ENCODE measurements around the gene HIVEP1.

Gene HIVEP1

GRCh38 chr6:12115492-12115891 lies 103.4 kb downstream of the HIVEP1 start:
- DNase-seq (ENCODE audit: low read depth in 4 of 4, low spot score in 1 of 4) = no peak

- no peak for DNase-seq (ENCODE audit: low read depth in 4 of 4, low spot score in 1 of 4)
Measured at GRCh38 chr6:12116264-12116800, 104.2 kb downstream of the HIVEP1 start.

GRCh38 chr6:12116978-12117377 lies 104.9 kb downstream of the HIVEP1 start:
- DNase-seq (ENCODE audit: low read depth in 4 of 4, low spot score in 1 of 4) = no peak

GRCh38 chr6:12118607-12119006 lies 106.5 kb downstream of the HIVEP1 start:
- no peak for DNase-seq (ENCODE audit: low read depth in 4 of 4, low spot score in 1 of 4)

DNA sequence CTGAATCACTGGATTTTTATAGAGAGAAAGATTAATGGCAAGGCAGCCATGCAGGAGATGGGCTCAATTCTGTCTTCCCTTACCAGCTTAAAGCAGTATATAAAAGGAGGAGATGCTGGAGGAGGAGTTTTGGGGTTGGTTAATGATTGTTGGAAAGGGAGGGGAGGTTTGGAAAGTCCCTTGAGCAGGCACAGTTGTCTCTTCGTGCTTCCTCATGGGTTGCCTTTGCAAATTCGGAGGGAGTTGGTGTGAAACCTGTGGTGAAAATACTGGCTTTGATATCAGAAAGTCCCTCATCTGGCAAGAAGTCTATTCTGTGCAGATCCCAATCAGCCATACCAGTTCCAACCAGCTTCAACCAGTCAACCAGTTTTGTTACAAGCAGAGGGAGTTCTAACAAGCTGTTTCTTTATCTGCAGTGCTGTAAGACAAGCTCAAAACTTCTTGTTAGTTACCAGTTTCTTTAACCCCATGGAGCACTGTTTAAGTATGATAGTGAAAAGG lies 107.0 kb downstream of the HIVEP1 start:
- peak in 1 of 4 experiments; percentile 12 for DNase-seq (ENCODE audit: low read depth in 4 of 4, low spot score in 1 of 4)

GRCh38 chr6:12125396-12125795 lies 113.3 kb downstream of the HIVEP1 start:
- no peak for DNase-seq (ENCODE audit: low read depth in 4 of 4, low spot score in 1 of 4)

DNA sequence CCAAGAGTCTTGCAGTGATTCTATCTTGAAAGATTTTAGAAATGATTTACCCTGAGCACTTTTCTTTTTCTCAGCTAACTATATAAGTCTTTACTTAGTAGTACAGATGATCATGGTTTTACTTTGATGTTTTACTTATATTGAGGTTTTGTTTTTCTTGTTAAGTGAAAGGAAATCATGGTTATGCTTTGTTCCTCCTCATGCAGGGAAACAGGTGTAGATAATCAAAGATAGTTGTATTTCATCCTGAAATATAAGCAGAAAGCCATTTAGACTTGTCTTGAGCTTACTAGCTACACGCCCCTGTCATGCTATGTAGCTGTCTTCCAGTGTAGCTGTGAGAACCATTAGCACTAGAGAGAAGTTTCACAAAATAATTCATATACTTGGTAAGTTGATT lies 113.9 kb downstream of the HIVEP1 start:
- DNase-seq (ENCODE audit: low read depth in 4 of 4, low spot score in 1 of 4) = no peak

- no peak for DNase-seq (ENCODE audit: low read depth in 4 of 4, low spot score in 1 of 4)
Measured at GRCh38 chr6:12129523-12129922, 117.4 kb downstream of the HIVEP1 start.

DNA sequence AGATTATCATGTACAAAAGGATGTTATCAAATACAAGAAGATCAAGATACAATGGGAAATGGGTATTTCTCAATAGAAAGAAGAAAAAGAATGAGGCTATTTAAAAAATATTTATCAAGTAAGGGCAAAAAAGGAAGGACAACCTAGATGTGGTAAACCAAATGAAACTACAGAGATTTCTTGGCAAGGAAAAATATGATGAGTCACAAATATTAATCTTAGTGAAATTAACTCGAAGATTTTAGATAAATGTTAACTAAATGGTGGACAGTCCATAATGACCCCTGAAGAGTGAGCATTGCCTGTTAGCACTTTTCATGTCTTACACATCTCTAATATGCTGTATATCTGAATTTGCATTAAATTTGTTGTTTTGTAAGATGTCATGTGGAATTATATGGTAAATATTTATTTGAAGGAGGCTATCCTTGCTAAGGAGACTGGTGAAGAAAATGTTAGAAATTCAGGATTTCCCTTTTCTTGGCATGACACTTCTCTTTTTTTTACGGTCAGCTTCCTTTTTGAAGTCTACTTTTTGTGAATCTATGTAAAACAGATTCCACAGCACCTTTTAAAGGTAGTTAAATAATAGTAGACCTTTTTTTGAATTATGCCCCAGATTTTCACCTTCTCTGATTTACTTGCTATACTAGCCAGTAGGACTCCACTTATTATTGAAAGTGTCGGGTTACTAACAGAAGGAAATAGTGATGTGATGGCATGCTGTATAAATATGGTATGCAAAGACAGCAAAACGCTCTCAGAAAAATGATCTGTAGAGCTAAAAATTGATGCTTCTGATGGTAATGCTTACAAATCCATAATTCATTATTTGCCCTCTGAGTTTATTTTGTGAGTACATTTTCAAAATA lies 120.5 kb downstream of the HIVEP1 start:
- DNase-seq (ENCODE audit: low read depth in 4 of 4, low spot score in 1 of 4) = no peak

- DNase-seq (ENCODE audit: low read depth in 4 of 4, low spot score in 1 of 4) = no peak
Measured at GRCh38 chr6:12134581-12134980, 122.5 kb downstream of the HIVEP1 start.

GRCh38 chr6:12134991-12135390 lies 122.9 kb downstream of the HIVEP1 start:
- no peak for DNase-seq (ENCODE audit: low read depth in 4 of 4, low spot score in 1 of 4)

DNA sequence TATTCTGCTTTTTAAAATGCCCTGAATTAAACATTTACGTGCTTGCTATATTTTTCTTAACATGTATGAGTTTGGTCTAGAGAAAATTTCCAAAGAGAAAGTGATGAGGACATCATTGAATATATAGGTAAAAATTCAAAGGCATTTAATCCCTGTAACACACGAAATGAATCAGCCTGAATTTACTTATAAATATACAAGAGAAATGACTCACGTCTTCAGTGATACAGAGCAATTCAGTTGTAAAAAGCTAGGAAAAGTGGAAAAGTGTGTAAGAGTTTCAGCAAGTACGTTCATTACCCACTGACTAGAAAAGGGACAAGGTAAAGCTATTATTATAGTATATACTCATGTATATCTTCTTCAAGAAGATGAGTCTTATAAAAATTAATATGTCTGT lies 124.8 kb downstream of the HIVEP1 start:
- DNase-seq (ENCODE audit: low read depth in 4 of 4, low spot score in 1 of 4) = no peak

DNA sequence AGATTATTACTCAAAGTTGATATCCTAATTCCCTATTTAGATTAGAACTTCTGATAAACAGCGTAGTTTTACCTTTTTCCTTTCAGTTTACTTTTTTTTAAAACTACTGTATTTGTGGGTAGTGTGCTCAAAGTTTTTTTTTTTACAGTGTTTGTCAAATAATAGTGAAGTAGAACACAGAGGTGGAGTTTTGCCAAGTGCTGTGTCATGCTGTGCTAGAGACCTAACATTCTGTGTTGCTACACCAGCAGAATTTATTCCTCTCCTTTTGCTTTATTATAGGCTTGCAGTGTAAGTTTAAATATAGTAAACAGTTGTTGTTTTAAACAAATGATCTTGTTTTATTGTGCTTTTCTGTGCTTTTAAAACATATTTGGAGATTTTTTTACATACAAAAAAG lies 125.4 kb downstream of the HIVEP1 start:
- no peak for DNase-seq (ENCODE audit: low read depth in 4 of 4, low spot score in 1 of 4)

GRCh38 chr6:12138381-12138780 lies 126.3 kb downstream of the HIVEP1 start:
- DNase-seq (ENCODE audit: low read depth in 4 of 4, low spot score in 1 of 4) = peak in 1 of 4 experiments; percentile 4

GRCh38 chr6:12138936-12139335 lies 126.8 kb downstream of the HIVEP1 start:
- DNase-seq (ENCODE audit: low read depth in 4 of 4, low spot score in 1 of 4) = no peak

DNA sequence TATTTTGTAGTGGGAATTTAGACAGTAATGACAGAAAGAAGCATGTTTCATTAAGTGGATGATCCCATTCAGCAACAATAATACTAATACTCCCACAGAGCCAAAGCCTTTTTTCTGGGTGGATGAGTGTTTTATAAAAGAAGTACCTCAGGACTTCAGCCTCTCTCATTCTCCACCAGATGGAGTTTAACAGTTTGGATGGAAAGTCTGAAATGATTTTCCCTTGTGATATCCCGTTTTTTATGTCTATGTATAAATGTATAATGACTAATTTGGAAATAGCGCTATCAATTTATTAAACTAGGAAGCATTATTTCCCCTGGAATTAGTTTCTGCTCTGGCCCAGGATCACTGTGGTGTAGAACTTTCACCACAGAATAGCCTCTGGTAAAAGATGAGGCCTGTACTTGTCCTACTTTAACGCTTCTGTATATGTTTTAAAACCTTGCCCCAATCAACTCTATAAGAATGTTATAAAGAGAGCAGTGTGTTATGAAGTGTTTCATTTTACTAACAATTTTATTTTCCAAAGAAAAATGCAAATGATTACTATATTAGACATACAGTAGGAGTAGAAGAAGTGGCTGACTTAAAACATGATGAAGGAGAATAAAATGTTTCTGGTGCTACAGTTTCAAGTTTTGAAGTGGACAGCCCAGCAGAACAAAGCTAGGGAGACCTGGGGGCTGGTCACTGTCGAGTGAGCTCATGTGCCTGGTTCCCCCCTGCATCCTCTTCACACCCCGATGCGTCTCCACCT lies 135.6 kb downstream of the HIVEP1 start:
- DNase-seq (ENCODE audit: low read depth in 4 of 4, low spot score in 1 of 4) = no peak

DNA sequence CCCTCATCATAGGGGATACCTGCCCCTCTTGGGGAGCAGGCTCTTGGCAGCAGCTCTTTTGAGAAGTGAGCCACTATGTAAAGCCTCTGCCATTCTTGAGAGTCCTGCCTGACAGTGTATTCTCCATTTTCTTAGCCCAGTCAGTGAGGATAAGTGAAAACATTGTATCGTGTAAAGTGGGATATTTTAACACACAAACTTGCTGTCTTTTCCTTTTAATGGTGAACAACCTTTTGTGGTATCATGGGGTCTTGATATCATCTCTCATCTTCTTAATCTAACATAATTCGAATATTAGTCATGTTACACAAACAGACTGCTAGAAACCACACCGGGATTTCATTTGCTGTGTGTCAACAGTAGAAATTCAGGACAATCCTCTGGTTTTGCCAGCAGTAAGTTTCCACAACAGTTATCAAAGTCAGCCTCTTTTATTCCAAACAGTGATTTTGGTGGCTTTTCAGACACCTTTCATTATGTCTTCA lies 136.2 kb downstream of the HIVEP1 start:
- no peak for DNase-seq (ENCODE audit: low read depth in 4 of 4, low spot score in 1 of 4)

- DNase-seq (ENCODE audit: low read depth in 4 of 4, low spot score in 1 of 4) = no peak
Measured at GRCh38 chr6:12148841-12149240, 136.7 kb downstream of the HIVEP1 start.

DNA sequence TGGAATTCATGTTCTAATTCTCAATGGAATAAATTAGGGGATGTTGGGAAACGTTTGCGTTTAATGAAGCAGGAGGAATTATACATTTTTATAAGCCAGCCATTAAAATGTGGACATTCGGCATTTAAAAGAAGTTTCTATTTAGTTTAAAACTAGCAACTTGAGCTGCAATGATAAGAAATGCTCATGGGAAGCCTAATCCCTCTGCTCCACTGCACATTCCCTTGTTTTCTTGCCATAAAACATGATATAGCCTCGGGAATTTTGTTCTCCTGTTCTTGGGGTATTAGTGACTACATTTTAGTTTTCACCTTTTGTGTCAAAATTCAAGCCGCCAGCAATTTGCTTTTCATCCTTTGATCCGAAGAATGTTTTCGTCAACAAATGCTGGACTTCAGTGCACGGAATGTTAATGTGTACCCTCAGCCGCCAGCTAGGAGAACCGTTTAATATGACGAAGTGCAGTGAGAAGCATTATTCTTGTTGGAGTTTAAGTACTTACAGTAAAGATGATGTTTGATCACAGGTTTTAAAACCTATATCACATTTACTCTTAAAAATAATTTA lies 137.9 kb downstream of the HIVEP1 start:
- no peak for DNase-seq (ENCODE audit: low read depth in 4 of 4, low spot score in 1 of 4)

- peak in 1 of 4 experiments; percentile 13 for DNase-seq (ENCODE audit: low read depth in 4 of 4, low spot score in 1 of 4)
Measured at GRCh38 chr6:12150812-12151432, 138.8 kb downstream of the HIVEP1 start.

GRCh38 chr6:12151433-12151820 lies 139.3 kb downstream of the HIVEP1 start:
- DNase-seq (ENCODE audit: low read depth in 4 of 4, low spot score in 1 of 4) = no peak
